Measurements from ENCODE around the gene ANKS1B.

Gene ANKS1B

DNA sequence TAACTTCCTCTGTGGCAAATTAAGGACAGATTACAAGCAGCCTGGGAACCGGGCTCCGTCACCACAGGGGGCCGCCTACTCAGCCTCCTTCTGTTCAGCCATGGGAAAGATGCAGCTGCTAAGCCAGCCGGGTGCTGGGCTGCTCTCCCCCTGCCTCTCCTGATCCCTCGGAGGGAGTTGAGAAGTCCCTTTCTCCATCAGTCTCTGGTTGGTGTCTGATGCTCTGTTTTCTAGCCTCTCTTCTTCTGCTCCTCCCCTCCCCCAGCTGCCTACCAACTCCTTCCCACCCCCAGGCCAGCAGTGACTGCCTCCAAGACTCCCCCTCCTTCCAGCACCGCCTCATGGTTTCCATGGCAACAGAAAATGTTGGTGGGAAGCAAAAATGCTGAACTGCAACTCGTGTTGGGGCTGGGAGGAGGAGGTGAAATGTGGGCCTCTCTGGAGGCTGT is 853.0 kb downstream of the ANKS1B start:
- no peak overlapping the region for H3K27ac ChIP-seq
- ChIA-PET CTCF (no interaction called here), POLR2A (ENCODE audit: low non-redundant PET) (no interaction called here)
- no peak for DNase-seq (ENCODE audit: low spot score)
- TF ChIP-seq, protein P1, sequence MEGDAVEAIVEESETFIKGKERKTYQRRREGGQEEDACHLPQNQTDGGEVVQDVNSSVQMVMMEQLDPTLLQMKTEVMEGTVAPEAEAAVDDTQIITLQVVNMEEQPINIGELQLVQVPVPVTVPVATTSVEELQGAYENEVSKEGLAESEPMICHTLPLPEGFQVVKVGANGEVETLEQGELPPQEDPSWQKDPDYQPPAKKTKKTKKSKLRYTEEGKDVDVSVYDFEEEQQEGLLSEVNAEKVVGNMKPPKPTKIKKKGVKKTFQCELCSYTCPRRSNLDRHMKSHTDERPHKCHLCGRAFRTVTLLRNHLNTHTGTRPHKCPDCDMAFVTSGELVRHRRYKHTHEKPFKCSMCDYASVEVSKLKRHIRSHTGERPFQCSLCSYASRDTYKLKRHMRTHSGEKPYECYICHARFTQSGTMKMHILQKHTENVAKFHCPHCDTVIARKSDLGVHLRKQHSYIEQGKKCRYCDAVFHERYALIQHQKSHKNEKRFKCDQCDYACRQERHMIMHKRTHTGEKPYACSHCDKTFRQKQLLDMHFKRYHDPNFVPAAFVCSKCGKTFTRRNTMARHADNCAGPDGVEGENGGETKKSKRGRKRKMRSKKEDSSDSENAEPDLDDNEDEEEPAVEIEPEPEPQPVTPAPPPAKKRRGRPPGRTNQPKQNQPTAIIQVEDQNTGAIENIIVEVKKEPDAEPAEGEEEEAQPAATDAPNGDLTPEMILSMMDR (conservative IDR thresholded peaks at IDR 0.05; ENCODE audit: low read depth): no peak

DNA sequence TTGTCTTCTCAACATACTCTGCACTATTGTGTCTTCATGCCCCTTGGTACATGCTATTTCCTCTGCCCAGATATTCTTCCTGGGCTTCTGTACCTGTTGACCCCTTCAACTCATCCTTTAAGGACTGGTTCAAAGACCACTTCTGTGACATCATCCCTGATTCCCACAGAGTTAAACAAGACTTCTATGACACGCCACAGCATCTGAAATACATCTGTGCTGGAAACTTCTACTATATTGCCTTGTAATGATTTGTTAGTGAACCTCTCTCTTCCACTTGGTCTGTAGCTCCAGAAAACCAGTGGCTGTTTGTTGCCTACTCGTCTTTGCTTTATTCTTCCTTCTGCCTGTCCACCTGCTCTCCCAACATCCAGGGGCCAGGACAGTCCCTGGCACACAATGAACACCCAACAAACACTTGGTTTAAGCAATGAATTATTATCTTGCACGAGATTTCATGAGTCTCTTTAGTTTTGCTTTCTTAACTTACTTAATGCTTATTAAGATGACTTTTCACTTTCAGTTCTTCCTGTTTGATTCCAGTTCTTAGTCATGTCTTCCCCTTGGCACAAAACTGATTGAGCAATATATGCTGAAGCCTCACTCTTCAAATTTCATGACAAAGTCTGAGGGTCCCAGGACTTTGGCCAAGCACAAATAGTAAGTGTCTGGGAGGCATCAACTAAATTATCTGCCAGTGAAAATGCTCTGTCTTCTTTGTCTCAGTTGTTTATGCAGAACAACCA is 853.8 kb downstream of the ANKS1B start:
- TF ChIP-seq, protein P1 (conservative IDR thresholded peaks at IDR 0.05; ENCODE audit: low read depth): no peak
- no peak for DNase-seq (ENCODE audit: low spot score)
- ChIA-PET POLR2A (ENCODE audit: low non-redundant PET) (no interaction called here), CTCF (no interaction called here)
- no peak overlapping the region for H3K27ac ChIP-seq

DNA sequence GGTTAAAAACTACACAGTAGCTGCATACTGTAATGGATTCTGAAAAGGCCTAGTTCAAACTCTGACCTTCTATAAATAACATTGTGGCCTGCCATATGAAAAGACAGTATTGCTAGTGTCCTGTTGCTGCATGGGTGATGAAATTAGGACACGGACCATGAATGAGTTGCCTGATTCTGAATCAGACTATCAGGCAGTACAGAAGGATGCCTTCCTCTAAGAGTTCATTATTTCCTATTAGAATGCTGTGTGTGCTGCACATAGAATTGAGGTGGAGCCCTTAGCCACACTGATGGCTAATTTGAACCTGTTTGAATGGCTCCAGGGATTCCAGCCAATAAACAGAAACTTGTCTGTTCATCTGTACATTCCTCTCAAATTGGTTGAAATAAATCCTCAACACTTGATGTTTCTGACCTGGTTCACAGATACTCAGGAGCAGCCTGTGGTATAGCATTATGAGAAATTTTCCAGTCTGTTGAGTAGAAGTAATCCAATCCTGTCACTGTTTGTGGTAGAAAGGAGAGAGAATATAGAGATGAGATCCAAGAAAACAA is 856.4 kb downstream of the ANKS1B start:
- TF ChIP-seq, protein P1 (conservative IDR thresholded peaks at IDR 0.05; ENCODE audit: low read depth): no peak
- CTCF ChIA-PET: no interaction called here
- no peak for DNase-seq (ENCODE audit: low spot score)
- no peak overlapping the region for H3K27ac ChIP-seq
- POLR2A ChIA-PET (ENCODE audit: low non-redundant PET): no interaction called here

DNA sequence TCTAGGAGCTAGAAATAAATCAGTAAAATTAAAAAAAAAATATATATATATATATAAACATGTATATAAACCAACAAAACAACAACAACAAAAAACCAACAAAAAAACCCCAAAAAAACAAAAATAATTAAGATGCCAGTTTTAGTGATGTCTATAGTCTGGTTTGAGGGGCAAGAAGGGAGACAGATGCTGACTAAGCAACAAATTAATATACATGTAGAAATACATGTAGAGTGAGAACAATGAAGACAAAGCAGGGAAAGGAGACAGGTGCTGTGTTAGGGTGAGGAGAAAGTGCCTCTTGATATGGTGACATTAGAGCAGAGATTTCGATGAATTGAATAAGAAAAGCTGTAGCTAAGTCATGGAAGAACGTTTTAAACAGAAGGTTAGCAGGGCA is 861.8 kb downstream of the ANKS1B start:
- TF ChIP-seq, protein P1 (conservative IDR thresholded peaks at IDR 0.05; ENCODE audit: low read depth): no peak

DNA sequence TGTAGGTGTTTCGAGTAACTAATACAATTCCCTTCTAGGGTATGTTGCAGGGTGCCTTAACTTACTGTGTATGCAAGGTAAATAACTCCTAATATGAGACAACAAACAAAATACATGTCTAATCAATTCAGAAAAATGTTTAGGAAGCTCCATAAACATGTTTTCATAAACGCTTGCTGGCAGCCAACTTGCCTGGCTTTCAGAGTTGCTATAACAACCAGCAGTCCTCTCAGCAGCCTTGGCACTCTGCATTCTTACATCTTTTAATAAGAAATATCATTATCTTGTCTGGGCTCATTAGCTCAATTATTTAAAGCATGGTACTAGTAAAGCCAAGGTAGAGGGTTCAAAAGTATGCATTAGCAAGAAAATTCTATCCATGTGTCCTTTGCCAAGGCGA is 862.2 kb downstream of the ANKS1B start:
- H3K27ac ChIP-seq: no peak overlapping the region
- TF ChIP-seq, protein P1 (conservative IDR thresholded peaks at IDR 0.05; ENCODE audit: low read depth): no peak
- CTCF ChIA-PET: no interaction called here
- no peak for DNase-seq (ENCODE audit: low spot score)
- POLR2A ChIA-PET (ENCODE audit: low non-redundant PET): no interaction called here

More for the DNA sequence above, 861.8 kb downstream of the ANKS1B start:
- H3K27ac ChIP-seq: no peak overlapping the region
- ChIA-PET CTCF (no interaction called here), POLR2A (ENCODE audit: low non-redundant PET) (no interaction called here)
- no peak for DNase-seq (ENCODE audit: low spot score)

DNA sequence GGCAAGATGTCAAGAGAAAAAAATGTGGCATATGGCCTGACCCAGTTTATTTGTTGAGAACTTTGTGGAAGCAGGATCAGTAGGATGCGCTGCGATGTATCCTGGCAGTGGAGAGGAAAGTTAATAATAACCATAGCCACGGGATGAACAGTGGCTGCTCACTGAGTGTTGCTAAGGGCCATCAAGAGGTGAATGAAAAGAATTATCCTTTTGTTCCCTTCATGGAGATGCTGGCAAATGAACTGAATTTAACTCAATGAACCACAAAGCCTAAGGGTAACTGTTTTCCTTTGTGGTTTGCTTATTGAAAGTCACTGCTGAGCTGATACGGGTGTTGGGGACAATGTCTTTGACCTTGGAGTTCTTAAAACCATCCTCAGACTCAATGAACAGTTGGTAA is 863.2 kb downstream of the ANKS1B start:
- DNase-seq (ENCODE audit: low spot score): no peak
- ChIA-PET CTCF (no interaction called here), POLR2A (ENCODE audit: low non-redundant PET) (no interaction called here)
- H3K27ac ChIP-seq: no peak overlapping the region
- TF ChIP-seq, protein P1 (conservative IDR thresholded peaks at IDR 0.05; ENCODE audit: low read depth): no peak
